K562 (cell line): ENCODE data around the gene CACYBP. TPM values are rescaled to one million over a fixed set of nuclear protein-coding genes. Genes with fewer than 3 reads are reported as not detected.

Source experiments
- ATAC-seq: fragments of 200-7000 bp; cut with Tn5 transposase; 3 replicates; pipeline ENCODE4 v1.9.1; 2020; ENCODE audit warnings: moderate library complexity
- BruUV-seq: library from RNA; stranded (reverse); fragments of 400-500 nt; replicated peaks from 2 replicates; lab custom pipeline; 2021; lab: Mats Ljungman, UMichigan
- CTCF ChIA-PET: fragments of 300-600 bp; formaldehyde crosslinking; extraction: SDS; loops from one replicate; lab custom pipeline; 2021; ENCODE audit warnings: low intra/inter-chr PET ratio; lab: Yijun Ruan, JAX
- POLR2A ChIA-PET: fragments of 300-600, 350-650 bp; sonication (Branson Sonifier 250); formaldehyde crosslinking; extraction: SDS; loops from one replicate; lab custom pipeline; 2021; ENCODE audit warnings: antibody characterized with exemption, inconsistent platforms; lab: Yijun Ruan, JAX
- DNase-seq, 4 experiments: peaks; one replicate each; pipeline versions ENCODE4 v3.0.0 to v3.0.0-alpha.2; 2011 to 2018; ENCODE audit warnings: low spot score in 3 of 4, mixed read lengths in 3 of 4; ENCODE audit errors: extremely low read depth in 1 of 4
- FAIRE-seq: peaks from 2 replicates; lab custom pipeline; 2011; peaks lifted over from hg19 to GRCh38; lab: Jason Lieb, UNC
- H2AFZ ChIP-seq: 2 replicates; pipeline ENCODE4 v1.6.0; 2011; ENCODE audit warnings: low read depth, low read length, control low read depth, inconsistent platforms
- H3K27ac ChIP-seq: fragments of 200-600 bp; 3 replicates; pipeline ENCODE4 v1.8.0; 2011; ENCODE audit warnings: low read depth, mild to moderate bottlenecking, control low read depth, inconsistent platforms, low read length, moderate library complexity, mixed read lengths; ENCODE audit errors: extremely low read depth
- H3K27me3 ChIP-seq, 2 experiments: fragments of 300-600 bp in 1 of 2; 2 replicates in 1 of 2; 3 replicates in 1 of 2; pipeline versions ENCODE4 v1.6.0 to v1.8.0; 2011; ENCODE audit warnings: inconsistent platforms in 2 of 2, low read length in 2 of 2, mild to moderate bottlenecking in 1 of 2, mixed read lengths in 1 of 2, moderate library complexity in 1 of 2; ENCODE audit not compliant: control insufficient read depth in 2 of 2, insufficient read depth in 2 of 2
- H3K36me3 ChIP-seq: fragments of 300-600 bp; 3 replicates; pipeline ENCODE4 v1.8.0; 2011; ENCODE audit warnings: mild to moderate bottlenecking, low read length, inconsistent platforms; ENCODE audit not compliant: control insufficient read depth, insufficient read depth
- H3K4me1 ChIP-seq, 2 experiments: fragments of 200-600 bp in 1 of 2; replicated peaks in 1 of 2; 2 replicates in 1 of 2; 3 replicates in 1 of 2; pipeline versions ENCODE4 v1.5.1 to v1.8.0; 2011; ENCODE audit warnings: inconsistent platforms in 2 of 2, low read length in 2 of 2, mild to moderate bottlenecking in 1 of 2, mixed read lengths in 1 of 2, moderate library complexity in 1 of 2; ENCODE audit not compliant: control insufficient read depth in 2 of 2, insufficient read depth in 2 of 2
- H3K4me2 ChIP-seq: 2 replicates; pipeline ENCODE4 v1.6.1; 2011; ENCODE audit warnings: low read length, control low read depth, inconsistent platforms, mixed read lengths; ENCODE audit not compliant: insufficient read depth
- H3K4me3 ChIP-seq: fragments of 200-600 bp; sonication (generic), shearing (Covaris generic); 2 replicates; pipeline ENCODE4 v1.5.1; 2016; ENCODE audit warnings: control low read depth, inconsistent platforms
- H3K79me2 ChIP-seq: fragments of 200-600 bp; 3 replicates; pipeline ENCODE4 v1.8.0; 2011; ENCODE audit warnings: low read length, inconsistent platforms; ENCODE audit not compliant: control insufficient read depth, insufficient read depth
- H3K9ac ChIP-seq, 2 experiments: 2 replicates each; pipeline versions ENCODE4 v1.6.0 to v1.6.1; 2011; ENCODE audit warnings: low read depth in 2 of 2, low read length in 2 of 2, control low read depth in 1 of 2, inconsistent platforms in 1 of 2, mild to moderate bottlenecking in 1 of 2, mixed read lengths in 1 of 2; ENCODE audit not compliant: insufficient read depth in 1 of 2
- H3K9me1 ChIP-seq: one replicate; pipeline ENCODE4 v1.6.0; 2011; ENCODE audit warnings: inconsistent platforms, mild to moderate bottlenecking, low read length, moderate library complexity; ENCODE audit not compliant: control insufficient read depth, insufficient read depth
- H3K9me3 ChIP-seq: replicated peaks from 2 replicates; pipeline ENCODE4 v1.5.1; 2011; ENCODE audit warnings: low read depth, low read length, inconsistent platforms; ENCODE audit not compliant: control insufficient read depth, insufficient read depth
- H4K20me1 ChIP-seq: replicated peaks from 2 replicates; pipeline ENCODE4 v1.6.1; 2011; ENCODE audit warnings: low read length, inconsistent platforms, mixed read lengths; ENCODE audit not compliant: control insufficient read depth, insufficient read depth
- BACH1 ChIP-seq: fragments of 200-800 bp; sonication (Bioruptor generic); IDR thresholded peaks from 2 replicates; pipeline ENCODE4 v1.6.1; 2016; ENCODE audit warnings: missing genetic modification characterization, missing compliant biosample characterization
- CBX5 ChIP-seq: IDR thresholded peaks from 2 replicates; pipeline ENCODE4 v1.6.1; 2014; ENCODE audit warnings: low read depth, borderline replicate concordance
- CREBBP ChIP-seq: IDR thresholded peaks from one replicate; pipeline ENCODE4 v1.6.1; 2012; ENCODE audit warnings: low read depth, mild to moderate bottlenecking, control low read depth, inconsistent platforms, low read length
- EZH2 ChIP-seq: IDR thresholded peaks from 2 replicates; pipeline ENCODE4 v1.6.1; 2012; ENCODE audit warnings: low read depth, mild to moderate bottlenecking, inconsistent platforms, low read length, borderline replicate concordance
- HMGN3 ChIP-seq: IDR thresholded peaks from 2 replicates; pipeline ENCODE4 v1.6.1; 2011; ENCODE audit warnings: borderline replicate concordance, low read depth, mild to moderate bottlenecking, mixed read lengths, low read length; ENCODE audit not compliant: insufficient read length; ENCODE audit errors: extremely low read depth
- NR2C2 ChIP-seq, 2 experiments: fragments of 200-800 bp in 1 of 2; sonication (Bioruptor generic) in 1 of 2; sonication (generic) in 1 of 2; formaldehyde crosslinking in 1 of 2; IDR thresholded peaks; 2 replicates each; pipeline versions ENCODE4 v1.6.1 to v1.8.0; 2016 to 2022; ENCODE audit warnings: mild to moderate bottlenecking in 1 of 2, missing compliant biosample characterization in 1 of 2, missing genetic modification characterization in 1 of 2, missing genetic modification reagents in 1 of 2
- PTRF ChIP-seq: fragments of 450-650 bp; IDR thresholded peaks from 2 replicates; pipeline ENCODE4 v1.6.1; 2016; ENCODE audit warnings: mild to moderate bottlenecking, missing genetic modification characterization, missing compliant biosample characterization
- SRSF3 ChIP-seq: fragments of 200-400 bp; formaldehyde crosslinking; IDR thresholded peaks from 2 replicates; pipeline ENCODE4 v1.6.1; 2016; ENCODE audit warnings: mild to moderate bottlenecking, low read length, moderate library complexity; ENCODE audit not compliant: insufficient read depth
- TCF7L2 ChIP-seq: fragments of 150-350 bp; IDR thresholded peaks from 2 replicates; pipeline ENCODE4 v1.6.1; 2016; ENCODE audit warnings: low read depth, mild to moderate bottlenecking, low read length, moderate library complexity
- ZC3H4 ChIP-seq: sonication (generic); formaldehyde crosslinking; IDR thresholded peaks from 2 replicates; pipeline ENCODE4 v1.9.0; 2021; ENCODE audit warnings: missing genetic modification reagents, borderline replicate concordance
- WGBS: fragments of 100-300 bp; shearing (Covaris generic); methylation state at CpG from one replicate; pipeline ENCODE4 v1.1.6; 2016; ENCODE audit warnings: low coverage, mixed read lengths; ENCODE audit not compliant: insufficient coverage; ENCODE audit errors: missing lambda C conversion rate; 5-methylcytosine and 5-hydroxymethylcytosine counted together
- in situ Hi-C: fragments of 300-500 bp; cut with MboI; formaldehyde crosslinking; loops from 4 replicates; pipeline ENCODE4 v1.15.0; 2018; ENCODE audit warnings: inconsistent platforms, mixed read lengths
- intact Hi-C: fragments of 100-400 bp; cut with micrococcal nuclease; formaldehyde crosslinking; loops from 2 replicates; pipeline ENCODE4 v1.14.2; 2022
- polyA plus RNA-seq, 8 experiments: library from polyadenylated mRNA; depleted of rRNA in 4 of 8; stranded (reverse) in 5 of 8; unstranded in 3 of 8; fragments of >200 nt; fragmentation: Nextera tagmentation in 2 of 8; fragmentation: Illumina TruSeq in 1 of 8; extraction: Ambion mirVana in 2 of 8; extraction: Trizol in 1 of 8; gene quantifications; 2 replicates each; pipeline versions ENCODE4 v1.2.1 to v1.2.3, GENCODE V29; 2011 to 2014; ENCODE audit warnings: inconsistent platforms in 1 of 8, missing spikeins in 1 of 8
- total RNA-seq, 7 experiments: library from RNA; depleted of rRNA in 6 of 7; stranded (reverse); fragments of >200 nt in 6 of 7; fragmentation: Illumina TruSeq in 2 of 7; extraction: Trizol in 2 of 7; gene quantifications; 2 replicates each; pipeline versions ENCODE4 v1.2.1 to v1.2.3, GENCODE V29; 2011 to 2021; ENCODE audit warnings: low replicate concordance in 1 of 7
- TF ChIP-seq, protein P1 (sequence below): fragments of 250-450 bp; sonication (Bioruptor Pico); IDR thresholded peaks from 2 replicates; pipeline ENCODE4 v1.5.0; 2020; ENCODE audit warnings: mild to moderate bottlenecking, borderline replicate concordance

CACYBP gene
- total and polyA plus RNA-seq, 9 of the 15 experiments (the other 6 are each of a cell fraction or from before 2014, with no cell fraction given): 147 to 1,576 (median 488) TPM

GRCh38 chr1:175033953-175034352 lies 34.2 kb downstream of the CACYBP start:
- H3K79me2 ChIP-seq: no peaks in the 10 kb centered on the region
- no peaks in the 10 kb centered on the region; the same call in 1 of the 2 replicates for H4K20me1 ChIP-seq
- POLR2A ChIA-PET: no interaction called here
- WGBS: 0% methylated on average over 4 of the region's 4 CpGs
- FAIRE-seq (no peak), ATAC-seq (no peak), DNase-seq (no peak)
- no TSS peak for BruUV-seq
- intact Hi-C loops (no loop called here), in situ Hi-C loops (loop anchor here (5.0 kb wide), 1 partner anchor 273 kb away; no protein-coding TSS in a partner anchor)
- no peak overlapping the region for H3K27ac ChIP-seq
- no peaks in the 10 kb centered on the region for H3K36me3 ChIP-seq
- no peak overlapping the region for H3K4me2 ChIP-seq
- H3K4me3 ChIP-seq: no peak overlapping the region
- peaks cover 32 to 37% of the 10 kb centered on the region in 2 experiments for H3K27me3 ChIP-seq
- no peak overlapping the region for H3K9ac ChIP-seq
- no peaks in the 10 kb centered on the region for H3K9me3 ChIP-seq
- no peaks in the 10 kb centered on the region for H3K9me1 ChIP-seq
- CTCF ChIA-PET: interaction anchor here (0.6 kb wide), 2 partner anchors 89 to 282 kb away, joined by 3 to 5 read pairs; no protein-coding TSS in a partner anchor
- TF ChIP-seq HMGN3 (no peak), ZC3H4 (CRISPR knock-in tag) (no peak)
- H3K4me1 ChIP-seq: peaks cover 0 to 5% of the 10 kb centered on the region in 2 experiments; a peak in 2 of 5 replicates
- no peak overlapping the region for H2AFZ ChIP-seq

DNA sequence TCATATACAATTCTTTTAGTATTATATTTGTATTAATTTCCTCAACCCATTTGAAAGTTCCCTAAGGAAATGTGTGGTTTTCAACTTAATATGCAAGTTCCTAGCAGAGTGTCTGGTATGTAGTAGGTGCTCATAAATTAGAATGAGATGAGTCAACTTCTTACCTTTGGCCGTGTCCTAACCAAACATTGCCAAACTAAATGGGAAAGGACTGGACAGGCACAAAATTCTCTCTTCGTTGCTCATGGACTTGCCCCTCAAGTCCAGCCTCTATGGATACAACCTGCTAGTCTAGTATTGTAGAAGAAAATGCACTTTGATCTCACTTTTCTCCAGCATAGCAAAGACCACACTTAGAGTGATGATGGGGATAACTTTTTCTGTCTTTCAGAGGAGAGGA lies 35.0 kb downstream of the CACYBP start:
- Histone ChIP-seq H3K4me1 (no peaks in the 10 kb centered on the region), H3K9me3 (no peaks in the 10 kb centered on the region), H3K27me3 (peaks cover 35 to 40% of the 10 kb centered on the region in 2 experiments), H2AFZ (no peak overlapping the region), H3K9ac (no peak overlapping the region), H3K4me3 (no peak overlapping the region), H3K79me2 (no peaks in the 10 kb centered on the region), H3K4me2 (no peak overlapping the region), H3K9me1 (no peaks in the 10 kb centered on the region), H3K27ac (no peak overlapping the region), H3K36me3 (no peaks in the 10 kb centered on the region), H4K20me1 (no peaks in the 10 kb centered on the region; the same call in 1 of the 2 replicates)
- BruUV-seq: no TSS peak
- in situ Hi-C loops: loop anchor here (5.0 kb wide), 1 partner anchor 273 kb away; no protein-coding TSS in a partner anchor
- no peak for DNase-seq
- no peak for ATAC-seq
- intact Hi-C loops: no loop called here
- WGBS: 2% methylated on average over 2 of the region's 2 CpGs
- FAIRE-seq: no peak
- TF ChIP-seq CREBBP (no peak), SRSF3 (no peak), NR2C2 (CRISPR knock-in tag; IDR thresholded peaks at IDR 0.05) (no peak), NR2C2 (tag; IDR thresholded peaks at IDR 0.05) (no peak), EZH2 (no peak), TCF7L2 (no peak), PTRF (tag) (no peak), CBX5 (no peak), BACH1 (tag) (no peak)
- TF ChIP-seq, protein P1, sequence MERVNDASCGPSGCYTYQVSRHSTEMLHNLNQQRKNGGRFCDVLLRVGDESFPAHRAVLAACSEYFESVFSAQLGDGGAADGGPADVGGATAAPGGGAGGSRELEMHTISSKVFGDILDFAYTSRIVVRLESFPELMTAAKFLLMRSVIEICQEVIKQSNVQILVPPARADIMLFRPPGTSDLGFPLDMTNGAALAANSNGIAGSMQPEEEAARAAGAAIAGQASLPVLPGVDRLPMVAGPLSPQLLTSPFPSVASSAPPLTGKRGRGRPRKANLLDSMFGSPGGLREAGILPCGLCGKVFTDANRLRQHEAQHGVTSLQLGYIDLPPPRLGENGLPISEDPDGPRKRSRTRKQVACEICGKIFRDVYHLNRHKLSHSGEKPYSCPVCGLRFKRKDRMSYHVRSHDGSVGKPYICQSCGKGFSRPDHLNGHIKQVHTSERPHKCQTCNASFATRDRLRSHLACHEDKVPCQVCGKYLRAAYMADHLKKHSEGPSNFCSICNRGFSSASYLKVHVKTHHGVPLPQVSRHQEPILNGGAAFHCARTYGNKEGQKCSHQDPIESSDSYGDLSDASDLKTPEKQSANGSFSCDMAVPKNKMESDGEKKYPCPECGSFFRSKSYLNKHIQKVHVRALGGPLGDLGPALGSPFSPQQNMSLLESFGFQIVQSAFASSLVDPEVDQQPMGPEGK (CRISPR knock-in tag): no peak
- CTCF ChIA-PET: no interaction called here
- POLR2A ChIA-PET: no interaction called here
